Stimulated activated CD4-positive, alpha-beta T cell treated with anti-CD3 and anti-CD28 coated beads, Interleukin-2, amount 100 ng/mL, for 48 hours (primary cell): ENCODE results near the gene MYOD1.

ENCODE experiments used
- DNase-seq, 2 donors: peaks; one replicate each; pipeline ENCODE4 v3.0.0-alpha.2; 2020

Gene MYOD1

GRCh38 chr11:17735818-17736578 lies 16.6 kb downstream of the MYOD1 start:
- no peak for DNase-seq

- no peak for DNase-seq
Observed at GRCh38 chr11:17736579-17736893, 17.2 kb downstream of the MYOD1 start.

- no peak for DNase-seq
Observed at GRCh38 chr11:17736930-17737817, 17.8 kb downstream of the MYOD1 start.

GRCh38 chr11:17738151-17738973 lies 19.0 kb downstream of the MYOD1 start:
- no peak for DNase-seq

- DNase-seq = no peak
Observed at GRCh38 chr11:17739945-17740338, 20.6 kb downstream of the MYOD1 start.

GRCh38 chr11:17740649-17741235 lies 21.4 kb downstream of the MYOD1 start:
- DNase-seq = no peak

- DNase-seq = no peak
Observed at GRCh38 chr11:17741487-17741886, 22.1 kb downstream of the MYOD1 start.

GRCh38 chr11:17742019-17742418 lies 22.6 kb downstream of the MYOD1 start:
- DNase-seq = no peak

GRCh38 chr11:17743026-17743807 lies 23.8 kb downstream of the MYOD1 start:
- no peak for DNase-seq

GRCh38 chr11:17743808-17744119 lies 24.4 kb downstream of the MYOD1 start:
- no peak for DNase-seq

- DNase-seq = no peak
Observed at GRCh38 chr11:17744151-17744940, 25.0 kb downstream of the MYOD1 start.

GRCh38 chr11:17745023-17745772 lies 25.8 kb downstream of the MYOD1 start:
- no peak for DNase-seq

GRCh38 chr11:17746096-17746495 lies 26.7 kb downstream of the MYOD1 start:
- DNase-seq = no peak

GRCh38 chr11:17747131-17747955 lies 28.0 kb downstream of the MYOD1 start:
- no peak for DNase-seq

- no peak for DNase-seq
Observed at GRCh38 chr11:17748044-17748443, 28.7 kb downstream of the MYOD1 start.

GRCh38 chr11:17748761-17749721 lies 29.7 kb downstream of the MYOD1 start:
- DNase-seq = no peak

GRCh38 chr11:17750013-17750800 lies 30.8 kb downstream of the MYOD1 start:
- DNase-seq = no peak

GRCh38 chr11:17750801-17751165 lies 31.4 kb downstream of the MYOD1 start:
- no peak for DNase-seq
